ENCODE measurements around the gene OR5T3.
"Not testable (repeated sequence)": the region's sequence is repeated elsewhere in the genome, so short reads cannot be mapped to it uniquely, and the experiment has no call there.

The OR5T3 gene

DNA sequence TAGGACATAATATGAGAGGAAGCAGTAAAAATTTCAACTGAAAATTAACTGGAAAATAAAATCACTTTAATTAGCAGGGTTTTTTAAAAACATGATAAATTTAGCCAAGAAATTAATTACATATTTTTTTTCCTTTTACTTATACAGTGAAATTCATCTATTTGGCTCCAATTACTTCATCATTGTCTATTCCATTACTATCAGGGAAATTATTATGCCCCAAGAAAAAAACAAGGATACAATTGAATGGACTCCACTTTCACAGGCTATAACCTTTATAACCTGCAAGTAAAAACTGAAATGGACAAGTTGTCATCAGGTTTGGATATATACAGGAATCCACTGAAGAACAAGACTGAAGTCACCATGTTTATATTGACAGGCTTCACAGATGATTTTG is at the start of gene OR5T3:
OR5T3 (plus strand) TSS at position 301 of the 400 bp plus-strand sequence; CDS start at position 301, 0 bp downstream.
- no peak for DNase-seq

DNA sequence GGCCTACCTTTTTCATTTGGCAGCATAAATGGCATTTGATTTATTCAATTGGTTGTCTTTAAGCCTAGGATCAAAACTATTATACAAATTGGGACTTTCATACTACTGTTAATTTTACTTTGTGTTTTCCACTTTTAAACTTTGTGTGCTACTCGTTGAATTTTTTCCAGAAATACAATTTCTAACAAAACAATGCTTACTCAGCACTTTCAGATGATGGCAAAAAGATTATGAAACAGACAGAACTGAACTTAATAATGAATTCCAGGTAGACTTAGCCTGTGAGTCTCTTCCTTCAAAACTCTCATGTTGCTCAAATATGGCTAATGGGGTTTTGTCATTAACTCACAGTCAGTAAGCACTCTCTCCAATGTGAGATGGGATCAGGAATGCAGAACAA is 44.3 kb upstream of the OR5T3 start:
- DNase-seq, result no peak

DNA sequence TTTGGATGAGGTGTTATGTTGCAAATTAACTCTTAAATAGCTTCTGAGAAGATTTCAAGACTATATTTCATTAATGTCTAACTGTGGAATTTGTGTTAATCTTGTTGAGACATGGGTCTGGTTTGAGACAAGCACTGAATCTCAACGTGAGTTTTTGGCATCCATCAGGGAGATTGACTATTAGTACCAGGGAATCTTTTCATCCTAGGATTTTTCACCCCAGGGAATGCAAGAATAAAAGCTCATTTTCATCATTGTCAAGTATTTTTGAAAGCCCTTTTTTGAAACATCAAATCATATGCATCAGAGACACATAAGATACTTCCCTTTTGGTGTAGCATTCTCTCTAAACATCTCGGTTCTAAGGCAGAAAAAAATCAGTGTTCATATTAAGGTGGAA is 37.5 kb upstream of the OR5T3 start:
- no peak for DNase-seq

DNA sequence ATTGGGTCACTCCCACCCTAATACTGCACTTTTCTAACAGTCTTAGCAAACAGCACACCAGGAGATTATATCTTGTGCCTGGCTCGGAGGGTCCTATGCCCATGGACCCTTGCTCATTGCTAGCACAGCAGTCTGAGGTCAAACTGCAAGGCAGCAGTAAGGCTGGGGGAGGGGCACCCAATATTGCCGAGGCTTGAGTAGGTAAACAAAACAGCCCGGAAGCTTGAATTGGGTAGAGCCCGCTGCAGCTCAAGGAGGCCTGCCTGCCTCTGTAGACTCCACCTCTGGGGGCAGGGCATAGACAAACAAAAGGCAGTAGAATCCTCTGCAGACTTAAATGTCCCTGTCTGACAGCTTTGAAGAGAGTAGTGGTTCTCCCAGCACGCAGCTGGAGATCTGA is 32.3 kb upstream of the OR5T3 start:
- DNase-seq, result not testable (repeated sequence)

DNA sequence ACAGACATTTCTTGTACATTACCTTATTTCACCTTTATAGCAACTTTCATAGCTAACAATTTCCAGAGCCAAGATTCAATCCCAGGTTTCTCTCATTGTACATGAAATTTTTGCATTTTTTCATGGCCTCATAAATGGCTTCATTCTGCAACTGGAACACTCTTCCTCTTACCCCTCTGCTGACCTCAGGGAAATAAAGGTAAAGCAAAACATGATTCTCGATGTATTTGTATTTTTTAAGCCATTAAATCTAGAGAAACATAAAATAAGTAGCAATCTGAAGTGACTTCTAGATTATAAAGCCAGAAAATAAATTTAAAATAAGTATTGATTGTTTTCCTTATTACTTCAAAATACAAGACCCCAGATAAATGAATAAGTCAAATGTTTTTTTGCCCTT is 17.9 kb upstream of the OR5T3 start, which contains the start of gene OR5T2:
OR5T2 (minus strand) TSS at position 101 of the 400 bp plus-strand sequence. CDS start 1,193 bp downstream, outside the sequence.
- no peak for DNase-seq

DNA sequence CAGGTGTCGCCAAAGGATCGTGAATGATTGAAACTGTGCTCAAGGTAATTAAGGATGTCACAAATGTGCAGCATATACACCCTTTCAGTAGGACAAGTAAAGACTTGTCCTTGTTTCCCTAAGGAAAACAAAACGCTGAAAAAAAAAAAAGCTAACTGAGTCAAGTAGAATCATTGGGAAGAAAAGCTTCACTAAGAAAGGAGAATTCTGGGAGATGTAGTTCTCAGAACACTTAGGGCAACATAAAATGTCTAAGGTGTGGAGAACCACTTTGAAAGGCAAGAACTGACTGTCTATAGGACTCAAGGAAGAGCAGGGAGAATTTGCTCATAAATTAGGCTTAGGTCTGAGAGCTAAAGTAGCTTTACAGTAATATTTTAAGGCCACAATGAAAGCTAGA is 19.0 kb downstream of the OR5T3 start:
- DNase-seq, result no peak

DNA sequence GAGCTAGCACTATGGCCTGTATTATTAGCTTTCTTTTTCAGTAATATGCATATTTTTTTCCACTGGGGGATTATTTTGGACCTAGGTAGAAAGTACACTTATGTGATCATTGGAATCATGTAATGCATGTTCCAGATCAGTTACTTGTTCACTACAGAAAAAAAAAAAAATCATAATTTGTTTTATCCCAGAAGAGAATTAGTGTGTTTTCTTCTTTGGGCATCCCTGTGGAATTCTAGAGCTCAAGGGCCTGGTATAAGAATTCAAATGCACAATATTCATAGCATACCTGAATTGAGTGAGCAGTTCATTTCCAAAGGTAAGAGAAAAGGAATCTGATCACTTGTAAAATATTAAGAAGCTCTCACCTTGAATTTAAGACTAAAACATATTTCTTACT is 21.8 kb downstream of the OR5T3 start, which contains the start of gene OR5T1:
OR5T1 (plus strand) TSS at position 301 of the 400 bp plus-strand sequence. CDS start 1,485 bp downstream, outside the sequence.
- no peak for DNase-seq

DNA sequence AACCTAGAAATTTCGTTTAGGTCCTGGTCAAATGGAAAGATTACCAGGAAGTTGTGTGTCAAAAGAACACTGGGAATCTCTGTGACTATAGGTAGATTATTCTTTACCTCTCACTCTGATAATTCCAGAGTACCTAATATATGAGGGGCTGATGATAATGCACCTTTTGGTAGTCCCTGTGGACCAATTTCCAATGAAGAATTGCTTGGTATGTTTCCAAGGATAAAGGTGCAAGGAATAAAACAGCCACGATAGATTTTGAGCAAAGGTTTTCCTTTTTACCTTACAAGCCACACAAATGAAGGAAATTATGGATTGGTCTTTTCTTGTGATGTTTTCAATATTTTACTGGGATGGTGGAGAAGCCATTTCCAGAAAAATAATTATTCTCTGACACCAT is 40.1 kb downstream of the OR5T3 start, which contains the start of gene OR8H1:
OR8H1 (minus strand) TSS at position 101 of the 400 bp plus-strand sequence. CDS start 1,192 bp downstream, outside the sequence.
- no peak for DNase-seq

DNA sequence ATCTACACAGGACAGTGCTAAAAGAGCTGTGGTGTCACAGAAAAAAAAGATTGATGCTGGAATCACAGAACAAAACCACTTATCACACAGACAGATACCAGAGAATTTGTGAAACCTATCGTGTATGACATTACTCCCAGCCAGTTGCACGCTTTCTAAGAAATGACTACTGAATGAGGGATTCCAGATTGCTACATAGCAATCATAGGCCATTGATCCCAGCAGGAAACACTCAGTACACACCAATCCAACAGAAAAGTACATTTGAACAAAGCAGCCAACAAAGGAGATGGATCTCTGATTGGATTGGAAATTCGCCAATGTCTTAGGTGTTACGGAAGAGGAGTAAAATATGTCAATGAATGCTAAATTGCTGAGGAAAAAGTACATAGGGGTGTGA is 44.8 kb downstream of the OR5T3 start:
- DNase-seq, result no peak

Measured in kidney glomerular epithelial cell (primary cell).